ENCODE measurements around the gene PATE1.

Gene PATE1

GRCh38 chr11:125790825-125791224, 44.7 kb downstream of the PATE1 start:
- DNase-seq (ENCODE audit: low spot score): no peak

DNA sequence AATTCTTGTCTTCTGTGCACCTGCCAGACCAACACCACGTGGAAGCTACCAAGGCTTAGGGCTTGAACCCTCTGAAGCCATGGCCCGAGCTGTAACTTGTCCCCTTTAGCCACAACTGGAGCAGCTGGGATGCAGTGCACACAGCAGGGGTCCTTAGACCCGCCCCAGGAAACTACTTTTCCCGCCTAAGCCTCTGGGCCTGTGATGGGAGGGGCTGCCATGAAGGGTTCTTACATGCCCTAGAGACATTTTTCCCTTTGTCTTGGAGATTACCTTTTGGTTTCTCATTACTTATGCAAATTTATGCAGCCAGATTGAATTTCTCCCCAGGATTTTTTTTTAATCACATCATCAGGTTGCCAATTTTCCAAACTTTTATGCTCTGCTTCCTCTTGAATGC, 51.6 kb downstream of the PATE1 start:
- DNase-seq (ENCODE audit: low spot score): no peak

Data from GM03348 (cell line).